Hepatocyte (in vitro differentiated cells): ENCODE results near the gene FREM1. TPM values are rescaled to one million over a fixed set of nuclear protein-coding genes. Genes with fewer than 3 reads are reported as not detected.

ENCODE experiments used
- DNase-seq: peaks from one replicate; pipeline ENCODE4 v3.0.0-alpha.2; 2016; ENCODE audit warnings: low spot score
- H2AFZ ChIP-seq: fragments of 200-600 bp; sonication (generic); 2 replicates; pipeline ENCODE4 v1.6.0; 2016; ENCODE audit warnings: antibody characterized with exemption, mild to moderate bottlenecking
- H3K27ac ChIP-seq: fragments of 200-600 bp; sonication (generic); 2 replicates; pipeline ENCODE4 v1.5.1; 2016; ENCODE audit warnings: mild to moderate bottlenecking
- H3K27me3 ChIP-seq: fragments of 200-600 bp; sonication (generic); 2 replicates; pipeline ENCODE4 v1.6.1; 2016
- H3K36me3 ChIP-seq: fragments of 200-600 bp; sonication (generic); replicated peaks from 2 replicates; pipeline ENCODE4 v1.5.1; 2016; ENCODE audit warnings: low read depth; ENCODE audit not compliant: insufficient read depth
- H3K4me1 ChIP-seq: fragments of 200-600 bp; sonication (generic); 2 replicates; pipeline ENCODE4 v1.5.1; 2016; ENCODE audit warnings: mild to moderate bottlenecking, moderate library complexity; ENCODE audit not compliant: insufficient read depth
- H3K4me2 ChIP-seq: fragments of 200-600 bp; sonication (generic); 2 replicates; pipeline ENCODE4 v1.6.0; 2016
- H3K4me3 ChIP-seq: fragments of 200-600 bp; sonication (generic); 2 replicates; pipeline ENCODE4 v1.5.1; 2016; ENCODE audit warnings: mild to moderate bottlenecking
- H3K79me2 ChIP-seq: fragments of 200-600 bp; sonication (generic); 2 replicates; pipeline ENCODE4 v1.6.0; 2017; ENCODE audit warnings: mild to moderate bottlenecking
- H3K9me2 ChIP-seq: fragments of 200-600 bp; sonication (generic); replicated peaks from 2 replicates; pipeline ENCODE4 v1.6.0; 2017; ENCODE audit warnings: mild to moderate bottlenecking; ENCODE audit not compliant: insufficient read depth
- H3K9me3 ChIP-seq: fragments of 200-600 bp; sonication (generic); 2 replicates; pipeline ENCODE4 v1.5.1; 2016; ENCODE audit warnings: low read depth, mild to moderate bottlenecking
- H4K20me1 ChIP-seq: fragments of 200-600 bp; sonication (generic); 2 replicates; pipeline ENCODE4 v1.6.0; 2016; ENCODE audit warnings: mild to moderate bottlenecking; ENCODE audit not compliant: insufficient read depth, poor library complexity, severe bottlenecking
- CTCF ChIP-seq: fragments of 200-600 bp; sonication (generic); IDR thresholded peaks from 2 replicates; pipeline ENCODE4 v1.5.1; 2016; ENCODE audit warnings: antibody characterized with exemption, mild to moderate bottlenecking; ENCODE audit not compliant: poor library complexity
- EZH2 ChIP-seq: fragments of 200-600 bp; sonication (generic); IDR thresholded peaks from 2 replicates; pipeline ENCODE4 v1.6.1; 2016; ENCODE audit warnings: antibody characterized with exemption, mild to moderate bottlenecking, borderline replicate concordance
- EZH2phosphoT487 ChIP-seq: fragments of 200-600 bp; sonication (generic); IDR thresholded peaks from one replicate; pipeline ENCODE4 v1.6.1; 2018; ENCODE audit warnings: antibody characterized with exemption, mild to moderate bottlenecking, low read depth, moderate library complexity; ENCODE audit not compliant: unreplicated experiment, severe bottlenecking
- WGBS: methylation state at CpG from one replicate; pipeline ENCODE4 v1.1.6; 2016; ENCODE audit warnings: low lambda C conversion rate; ENCODE audit errors: missing lambda C conversion rate; 5-methylcytosine and 5-hydroxymethylcytosine counted together
- polyA plus RNA-seq: library from polyadenylated mRNA; unstranded; fragments of >200 nt; fragmentation: Nextera tagmentation; extraction: Ambion mirVana; gene quantifications from 2 replicates; pipeline ENCODE4 v1.2.1, GENCODE V29; 2016
- total RNA-seq: library from RNA; depleted of rRNA; stranded (reverse); fragments of >200 nt; gene quantifications from 2 replicates; pipeline ENCODE4 v1.2.3, GENCODE V29; 2014

The FREM1 gene
- total and polyA plus RNA-seq, 2 experiments from 2014 or later = 9.7 to 36.1 TPM

GRCh38 chr9:14870090-14870489 lies 40.1 kb downstream of the FREM1 start:
- H3K4me2 ChIP-seq = no peak overlapping the region

GRCh38 chr9:14869671-14870070 lies 40.6 kb downstream of the FREM1 start:
- H3K9me2 ChIP-seq = no peaks in the 10 kb centered on the region
- H3K27ac ChIP-seq = no peak overlapping the region
- H3K4me2 ChIP-seq = peak overlapping the region; percentile 1
- no peaks in the 10 kb centered on the region for H4K20me1 ChIP-seq
- no peak overlapping the region for H2AFZ ChIP-seq
- H3K79me2 ChIP-seq = peaks cover 16% of the 10 kb centered on the region
- H3K4me1 ChIP-seq = no peaks in the 10 kb centered on the region
- H3K36me3 ChIP-seq = no peaks in the 10 kb centered on the region
- no peaks in the 10 kb centered on the region for H3K9me3 ChIP-seq
- TF ChIP-seq EZH2 (no peak), EZH2phosphoT487 (no peak)
- H3K4me3 ChIP-seq = no peak overlapping the region
- no peaks in the 10 kb centered on the region for H3K27me3 ChIP-seq
- 74% methylated on average over 3 of the region's 3 CpGs for WGBS
- DNase-seq = no peak

More at GRCh38 chr9:14870090-14870489, 40.1 kb downstream of the FREM1 start:
- Histone ChIP-seq H3K4me3 (no peak overlapping the region), H3K4me1 (no peaks in the 10 kb centered on the region), H3K9me2 (no peaks in the 10 kb centered on the region), H4K20me1 (no peaks in the 10 kb centered on the region), H3K79me2 (peaks cover 16% of the 10 kb centered on the region), H3K9me3 (no peaks in the 10 kb centered on the region), H3K27me3 (no peaks in the 10 kb centered on the region), H2AFZ (no peak overlapping the region), H3K27ac (no peak overlapping the region), H3K36me3 (no peaks in the 10 kb centered on the region)
- TF ChIP-seq EZH2phosphoT487 = no peak
- TF ChIP-seq CTCF = no peak
- TF ChIP-seq EZH2 = no peak
- no peak for DNase-seq

DNA sequence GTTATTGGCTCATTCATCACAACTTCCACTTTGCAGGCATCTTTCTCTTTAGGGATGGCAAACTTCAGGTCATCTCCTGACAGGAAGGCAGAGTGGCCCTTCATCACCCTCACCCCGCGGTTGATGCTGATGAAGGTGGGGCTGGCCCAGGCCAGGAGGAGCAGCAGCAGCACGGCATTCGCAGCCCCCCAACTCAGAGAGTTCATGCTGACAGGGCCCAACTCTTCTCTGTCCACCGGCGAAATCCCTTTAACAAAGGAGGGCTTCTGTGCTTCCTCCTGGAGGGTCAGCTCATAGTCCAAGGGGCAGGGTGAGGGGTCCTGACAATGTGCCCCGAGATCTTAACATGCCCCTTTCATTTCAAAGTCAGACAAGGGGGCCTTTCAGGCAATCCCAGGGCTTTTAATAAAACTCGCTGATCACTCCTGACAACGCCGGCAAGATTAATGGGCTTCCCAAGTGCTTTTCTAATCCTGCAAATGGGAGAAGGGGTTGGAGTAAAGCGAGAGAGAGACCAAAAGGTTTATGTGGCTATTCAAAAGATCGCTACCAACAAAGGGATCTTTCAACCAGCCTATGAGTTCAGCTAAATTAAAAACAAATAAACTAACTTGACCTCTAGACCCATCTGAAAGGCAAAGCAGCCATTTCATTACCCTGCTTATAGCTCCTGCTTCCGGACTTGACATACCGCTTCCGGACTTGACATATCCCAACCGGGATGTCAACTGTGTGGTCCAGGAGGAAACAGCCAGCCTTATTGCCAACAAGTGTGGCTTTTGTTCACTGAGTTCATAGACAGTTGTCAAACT lies 41.2 kb downstream of the FREM1 start:
- H3K79me2 ChIP-seq = peaks cover 16% of the 10 kb centered on the region
- H3K4me3 ChIP-seq = no peak overlapping the region
- H3K36me3 ChIP-seq = no peaks in the 10 kb centered on the region
- 51% methylated on average over 16 of the region's 16 CpGs for WGBS
- no peaks in the 10 kb centered on the region for H4K20me1 ChIP-seq
- H3K27ac ChIP-seq = no peak overlapping the region
- peak overlapping the region; percentile 11 for H3K4me2 ChIP-seq
- no peaks in the 10 kb centered on the region for H3K9me3 ChIP-seq
- H2AFZ ChIP-seq = no peak overlapping the region
- H3K27me3 ChIP-seq = no peaks in the 10 kb centered on the region
- TF ChIP-seq EZH2phosphoT487 = no peak
- no peak for TF ChIP-seq EZH2
- TF ChIP-seq CTCF = no peak
- no peaks in the 10 kb centered on the region for H3K4me1 ChIP-seq
- no peak for DNase-seq
- no peaks in the 10 kb centered on the region for H3K9me2 ChIP-seq

DNA sequence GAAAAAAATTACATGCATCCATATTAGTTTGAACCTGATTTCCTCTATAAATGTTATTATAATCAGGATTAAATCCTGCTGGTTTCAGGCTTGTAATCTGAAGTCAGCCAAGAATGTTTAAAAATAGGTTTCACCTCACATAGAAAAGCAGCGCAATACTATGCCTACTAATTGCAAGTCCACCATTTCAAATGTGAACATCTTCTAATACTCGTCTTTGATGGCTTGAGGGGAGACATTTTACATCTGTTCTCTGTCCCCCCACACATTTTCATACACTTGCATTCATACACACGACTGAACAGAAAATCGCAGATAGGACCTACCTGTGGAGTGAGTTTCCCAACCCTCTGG lies 41.8 kb downstream of the FREM1 start:
- H3K36me3 ChIP-seq = no peaks in the 10 kb centered on the region
- TF ChIP-seq EZH2phosphoT487 (no peak), CTCF (no peak), EZH2 (no peak)
- H3K4me3 ChIP-seq = no peak overlapping the region
- no peaks in the 10 kb centered on the region for H3K9me3 ChIP-seq
- H2AFZ ChIP-seq = no peak overlapping the region
- no peak overlapping the region for H3K4me2 ChIP-seq
- DNase-seq = no peak
- H4K20me1 ChIP-seq = no peaks in the 10 kb centered on the region
- H3K27me3 ChIP-seq = no peaks in the 10 kb centered on the region
- H3K79me2 ChIP-seq = peaks cover 16% of the 10 kb centered on the region
- H3K4me1 ChIP-seq = no peaks in the 10 kb centered on the region
- H3K27ac ChIP-seq = no peak overlapping the region
- 84% methylated on average over 4 of the region's 4 CpGs for WGBS
- no peaks in the 10 kb centered on the region for H3K9me2 ChIP-seq
